Activated naive CD8-positive, alpha-beta T cell treated with anti-CD3 and anti-CD28 coated beads for 36 hours (primary cell): ENCODE measurements around the gene IRF1. TPM values are rescaled to one million over a fixed set of nuclear protein-coding genes. Genes with fewer than 3 reads are reported as not detected.
A peak's percentile ranks its signal among the peaks of the same experiment; 100 is the strongest.

ENCODE experiments used
- DNase-seq: peaks from one replicate; pipeline ENCODE4 v3.0.0; 2021
- H3K27ac Mint-ChIP-seq: one replicate; pipeline ENCODE4 v1.8.0; 2022; ENCODE audit warnings: mild to moderate bottlenecking, moderate library complexity, mixed read lengths
- H3K27me3 Mint-ChIP-seq: one replicate; pipeline ENCODE4 v1.8.0; 2022; ENCODE audit warnings: mild to moderate bottlenecking, mixed read lengths
- H3K36me3 Mint-ChIP-seq: one replicate; pipeline ENCODE4 v1.8.0; 2021; ENCODE audit warnings: mild to moderate bottlenecking, mixed read lengths
- H3K4me1 Mint-ChIP-seq: one replicate; pipeline ENCODE4 v1.8.0; 2021; ENCODE audit warnings: mixed read lengths
- H3K4me3 Mint-ChIP-seq: one replicate; pipeline ENCODE4 v1.8.0; 2022; ENCODE audit warnings: mild to moderate bottlenecking, moderate library complexity, mixed read lengths
- H3K9me3 Mint-ChIP-seq: one replicate; pipeline ENCODE4 v1.8.0; 2022; ENCODE audit warnings: mixed read lengths
- total RNA-seq, 2 experiments: library from RNA; stranded (reverse); gene quantifications; one replicate each; pipeline ENCODE4 v1.2.3, GENCODE V29; 2021

The IRF1 gene
- total RNA-seq, 2 experiments from 2014 or later: 228 to 232 TPM

DNA sequence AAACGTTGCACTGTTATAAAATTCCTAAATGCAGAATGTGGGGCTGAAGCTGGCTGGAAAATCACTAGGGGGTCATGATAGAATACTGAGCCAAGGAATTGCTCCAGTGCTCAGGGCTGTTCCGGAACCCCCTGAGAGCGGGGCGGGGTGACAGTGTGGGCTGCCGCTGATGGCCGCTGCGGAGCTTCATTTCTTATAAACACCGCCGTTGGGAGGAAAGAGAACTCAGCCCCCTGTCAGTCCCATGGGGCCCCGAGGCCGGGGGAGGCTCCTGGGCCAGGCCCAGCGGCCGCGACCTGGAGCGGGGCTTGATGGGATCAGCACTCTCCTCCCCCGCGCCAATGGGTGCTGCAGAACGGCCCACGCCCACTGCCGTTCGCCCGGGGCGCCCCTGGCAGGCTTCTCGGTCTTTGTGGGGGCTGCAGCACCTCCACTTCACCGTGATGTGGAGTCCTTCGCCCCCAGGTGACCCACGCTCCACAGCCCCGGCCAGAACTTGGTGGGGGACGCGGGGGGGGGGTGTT, 5.2 kb upstream of the IRF1 start:
- peak; percentile 93 for DNase-seq
- peaks cover 71% of the 10 kb centered on the region for H3K4me1 Mint-ChIP-seq
- peak overlapping the region; percentile 99 for H3K27ac Mint-ChIP-seq
- H3K9me3 Mint-ChIP-seq: no peaks in the 10 kb centered on the region
- no peaks in the 10 kb centered on the region for H3K27me3 Mint-ChIP-seq
- H3K4me3 Mint-ChIP-seq: peak overlapping the region; percentile 80
- no peaks in the 10 kb centered on the region for H3K36me3 Mint-ChIP-seq

DNA sequence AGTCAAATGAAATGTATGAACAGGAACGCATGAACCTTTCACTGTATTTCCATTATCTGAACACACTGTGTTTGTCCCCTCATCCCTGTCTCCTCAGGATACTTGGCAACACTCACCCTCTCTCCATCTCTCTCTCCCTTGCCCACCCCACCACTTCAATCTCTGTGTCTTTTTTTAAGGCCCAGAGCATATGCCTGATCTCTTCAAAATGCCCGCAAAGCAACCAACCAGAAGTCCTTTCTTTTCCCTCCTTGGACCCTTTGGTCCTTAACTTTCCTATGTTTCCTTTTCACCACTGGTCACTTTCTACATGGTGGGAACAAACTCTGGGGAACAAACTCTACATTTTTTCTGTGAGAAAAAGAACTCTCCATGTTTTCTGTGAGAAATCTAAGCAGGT, 3.2 kb upstream of the IRF1 start:
- peak overlapping the region; percentile 80 for H3K4me3 Mint-ChIP-seq
- DNase-seq: no peak
- H3K27me3 Mint-ChIP-seq: peaks cover 4% of the 10 kb centered on the region
- H3K9me3 Mint-ChIP-seq: no peaks in the 10 kb centered on the region
- peaks cover 56% of the 10 kb centered on the region for H3K4me1 Mint-ChIP-seq
- peak overlapping the region; percentile 99 for H3K27ac Mint-ChIP-seq
- peaks cover 12% of the 10 kb centered on the region for H3K36me3 Mint-ChIP-seq

DNA sequence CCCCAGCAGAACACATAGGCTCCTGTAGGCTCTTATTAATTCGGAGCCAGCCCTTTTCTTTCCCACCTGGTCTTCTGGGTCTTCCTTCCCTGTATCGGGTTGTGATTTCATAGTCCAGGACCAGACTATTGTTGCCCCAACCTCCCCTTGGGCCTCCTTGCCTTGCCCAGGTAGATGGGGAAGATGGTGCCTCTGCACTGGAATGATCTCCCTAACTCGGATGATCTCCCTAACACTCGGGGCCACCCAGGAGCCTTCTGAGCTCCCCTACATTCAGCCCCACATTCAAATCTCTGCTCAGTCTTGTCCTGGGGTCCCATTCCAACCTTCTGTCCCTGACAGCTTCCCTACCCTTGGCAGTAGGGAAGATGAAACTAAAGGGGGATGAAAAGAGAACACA, 2.7 kb upstream of the IRF1 start:
- Mint-ChIP-seq H3K9me3 (no peaks in the 10 kb centered on the region), H3K27ac (peak overlapping the region; percentile 99), H3K36me3 (peaks cover 18% of the 10 kb centered on the region), H3K4me3 (no peak overlapping the region), H3K27me3 (peaks cover 4% of the 10 kb centered on the region), H3K4me1 (peaks cover 53% of the 10 kb centered on the region)
- no peak for DNase-seq

DNA sequence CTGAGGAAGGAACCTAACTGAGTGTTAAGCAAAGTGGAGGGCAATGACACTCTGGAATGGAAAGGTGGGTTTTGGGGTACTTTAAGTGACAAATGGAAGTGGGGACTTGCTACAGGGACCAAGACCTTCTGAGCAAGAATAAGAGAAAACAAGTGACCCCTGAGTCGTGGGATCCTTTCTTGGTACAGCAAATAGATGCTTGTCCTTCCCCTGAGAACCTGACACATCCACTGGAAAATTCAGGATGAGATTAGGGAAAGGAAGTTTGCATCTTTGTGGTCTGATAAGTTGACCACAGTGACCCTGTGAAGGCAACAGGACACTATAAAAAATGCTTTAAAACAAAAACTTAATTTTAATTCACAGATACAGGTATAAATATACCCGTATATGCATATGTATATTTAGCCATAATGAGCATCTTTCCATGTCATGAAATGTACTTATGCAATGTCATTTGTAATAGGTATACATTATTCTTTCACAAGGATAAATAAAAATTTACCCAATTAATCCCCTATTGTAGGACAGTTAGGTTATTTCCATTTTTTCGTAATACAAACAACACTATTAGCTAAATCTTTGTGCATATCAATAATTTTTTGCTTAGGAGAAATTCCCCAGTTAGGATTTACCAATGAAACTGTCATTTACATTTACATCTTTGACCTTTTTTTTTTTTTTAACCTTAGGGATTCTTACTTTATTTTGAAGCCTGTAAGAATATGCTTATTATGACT, 2.0 kb upstream of the IRF1 start:
- Mint-ChIP-seq H3K36me3 (peaks cover 25% of the 10 kb centered on the region), H3K4me1 (peaks cover 56% of the 10 kb centered on the region), H3K27ac (peak overlapping the region; percentile 99), H3K9me3 (no peaks in the 10 kb centered on the region), H3K4me3 (peak overlapping the region; percentile 89), H3K27me3 (peaks cover 4% of the 10 kb centered on the region)
- DNase-seq: no peak

DNA sequence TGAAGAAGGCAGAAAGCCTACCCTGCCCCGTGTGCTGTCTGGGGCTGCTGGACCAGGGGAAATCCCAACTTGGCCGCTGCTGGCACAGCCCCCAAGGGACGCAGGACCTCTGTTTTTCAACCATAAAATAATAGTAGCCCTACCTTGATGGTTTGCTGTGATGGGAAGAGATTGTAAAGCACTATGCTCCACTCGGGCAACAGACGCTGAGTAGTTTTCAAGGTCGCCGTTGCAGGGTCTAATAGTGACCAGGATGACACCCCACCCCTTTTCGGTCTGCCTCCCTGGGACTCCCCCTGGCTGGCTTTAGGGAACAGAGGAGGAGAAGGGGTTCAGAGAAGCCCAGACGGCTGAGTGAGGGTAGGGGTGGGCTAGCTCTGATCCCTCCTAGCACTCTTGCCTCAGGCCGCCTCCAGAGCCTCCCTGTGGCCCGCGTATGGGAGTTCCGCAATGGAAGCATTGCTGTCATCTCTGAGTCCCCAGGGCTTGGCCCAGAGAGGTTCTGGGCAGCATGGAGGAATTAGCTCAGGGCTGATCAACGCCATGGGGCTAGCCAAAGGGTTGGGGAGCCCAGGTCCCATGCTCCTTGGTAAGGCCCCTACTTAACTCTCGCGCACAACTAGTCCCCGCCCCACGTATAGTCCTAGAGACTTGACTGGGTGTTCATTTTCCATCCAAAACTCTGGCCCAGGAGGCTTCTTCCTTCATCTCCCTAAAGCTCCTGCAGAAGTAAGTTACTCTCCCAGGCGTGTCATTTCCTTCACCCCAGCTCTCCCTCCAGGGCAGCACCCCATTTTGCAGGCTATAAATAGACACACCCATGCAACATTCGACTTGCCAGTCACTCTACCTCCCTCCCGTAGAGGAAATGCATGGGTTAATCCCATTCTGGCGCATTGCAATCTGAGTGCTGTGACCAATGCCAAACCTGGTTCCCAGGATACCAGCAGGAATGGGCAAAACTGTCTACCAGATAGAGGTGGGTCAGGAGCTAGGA, 1.1 kb upstream of the IRF1 start:
- peaks cover 34% of the 10 kb centered on the region for H3K36me3 Mint-ChIP-seq
- peak overlapping the region; percentile 98 for H3K27ac Mint-ChIP-seq
- peak overlapping the region; percentile 89 for H3K4me3 Mint-ChIP-seq
- H3K4me1 Mint-ChIP-seq: peaks cover 58% of the 10 kb centered on the region
- no peak for DNase-seq
- H3K27me3 Mint-ChIP-seq: peaks cover 5% of the 10 kb centered on the region
- no peaks in the 10 kb centered on the region for H3K9me3 Mint-ChIP-seq

DNA sequence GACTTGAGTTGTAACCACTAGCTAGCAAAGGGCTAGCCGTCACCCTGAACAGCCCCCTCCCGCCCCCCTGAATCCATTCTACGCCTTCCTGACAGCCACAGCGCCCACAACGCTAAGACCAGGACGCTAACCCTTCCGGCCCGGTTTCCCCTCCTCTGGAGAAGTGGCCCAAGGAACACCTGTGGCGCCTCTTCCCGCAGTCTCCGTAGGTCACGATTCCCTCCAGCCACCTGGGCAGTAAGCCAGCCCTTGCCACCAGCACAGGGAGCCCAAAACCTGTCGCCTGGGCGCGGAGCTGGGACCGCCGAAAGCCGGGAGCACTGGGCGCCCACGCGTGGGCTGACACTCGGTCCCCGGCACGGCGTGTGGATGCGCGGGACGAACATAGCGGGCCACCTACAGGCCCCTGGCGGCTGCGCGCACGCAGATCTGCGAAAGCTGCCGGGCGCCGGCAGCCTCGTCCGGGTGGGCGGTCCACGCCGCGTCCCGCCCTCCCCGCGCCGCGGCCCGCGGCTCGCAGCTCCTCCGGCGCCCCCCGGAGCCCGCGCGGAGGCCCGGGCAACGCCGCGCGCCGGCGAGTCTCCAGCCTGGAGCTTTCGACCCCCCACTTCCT, 596 bp downstream of the IRF1 start:
- DNase-seq: peak; percentile 60
- Mint-ChIP-seq H3K4me3 (peak overlapping the region; percentile 97), H3K36me3 (peaks cover 51% of the 10 kb centered on the region), H3K9me3 (no peaks in the 10 kb centered on the region), H3K27ac (peak overlapping the region; percentile 96), H3K27me3 (peaks cover 7% of the 10 kb centered on the region), H3K4me1 (peaks cover 72% of the 10 kb centered on the region)

DNA sequence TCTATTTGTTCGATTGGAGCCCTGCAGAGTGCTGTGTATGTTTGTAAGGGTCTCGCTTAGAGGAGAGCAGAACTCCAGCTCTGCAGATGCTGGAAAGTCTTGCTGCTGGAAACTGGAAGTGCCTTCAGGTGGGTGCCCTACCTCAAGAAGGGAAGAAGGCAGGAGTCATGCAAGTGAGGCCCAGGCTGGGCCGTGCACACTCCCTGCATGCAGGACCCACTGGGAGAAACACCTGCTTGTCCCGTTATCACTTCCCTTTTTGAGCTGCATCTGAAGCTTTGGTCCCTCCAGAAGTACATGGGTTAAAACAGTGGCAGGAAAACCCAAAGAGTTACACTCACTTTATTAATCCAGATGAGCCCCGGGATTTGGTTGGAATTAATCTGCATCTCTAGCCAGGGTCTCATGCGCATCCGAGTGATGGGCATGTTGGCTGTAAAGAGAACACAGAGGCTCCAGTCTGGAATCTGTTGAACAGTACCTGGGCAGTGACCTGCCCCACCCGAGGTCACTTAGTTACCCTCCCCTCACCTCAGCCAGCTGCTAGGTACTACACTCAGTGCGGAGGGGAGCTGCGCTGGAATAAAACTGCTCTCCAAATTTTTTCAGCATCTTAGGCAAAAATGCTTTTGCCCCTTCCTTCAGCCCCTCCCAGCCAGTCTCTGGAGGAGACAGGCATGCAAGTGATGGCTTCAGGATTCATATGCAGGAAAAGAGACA, 1.4 kb downstream of the IRF1 start:
- DNase-seq: no peak
- H3K4me3 Mint-ChIP-seq: peak overlapping the region; percentile 97
- H3K27me3 Mint-ChIP-seq: peaks cover 7% of the 10 kb centered on the region
- H3K36me3 Mint-ChIP-seq: peaks cover 59% of the 10 kb centered on the region
- peaks cover 74% of the 10 kb centered on the region for H3K4me1 Mint-ChIP-seq
- no peaks in the 10 kb centered on the region for H3K9me3 Mint-ChIP-seq
- peak overlapping the region; percentile 96 for H3K27ac Mint-ChIP-seq

DNA sequence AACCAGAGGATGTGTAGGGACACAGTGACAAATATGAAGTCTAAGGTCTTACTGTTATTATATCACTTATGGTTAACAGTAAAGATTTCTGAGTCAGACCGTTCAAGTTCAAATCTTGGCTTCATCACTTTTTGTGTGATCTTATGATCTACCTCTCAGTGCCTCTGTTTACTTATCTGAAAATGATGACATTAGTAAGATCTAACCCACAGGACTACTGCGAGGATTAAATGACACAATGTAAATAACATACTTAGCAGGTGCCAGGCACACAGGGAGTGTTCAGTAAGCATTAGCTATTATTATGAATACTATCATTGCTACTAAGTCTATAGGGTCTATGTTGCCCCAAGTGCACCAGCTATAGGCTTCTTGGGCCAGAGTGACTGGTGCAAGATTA, 2.0 kb downstream of the IRF1 start:
- H3K4me3 Mint-ChIP-seq: peak overlapping the region; percentile 97
- peaks cover 74% of the 10 kb centered on the region for H3K4me1 Mint-ChIP-seq
- H3K36me3 Mint-ChIP-seq: peaks cover 65% of the 10 kb centered on the region
- DNase-seq: no peak
- no peaks in the 10 kb centered on the region for H3K9me3 Mint-ChIP-seq
- peaks cover 7% of the 10 kb centered on the region for H3K27me3 Mint-ChIP-seq
- peak overlapping the region; percentile 96 for H3K27ac Mint-ChIP-seq

DNA sequence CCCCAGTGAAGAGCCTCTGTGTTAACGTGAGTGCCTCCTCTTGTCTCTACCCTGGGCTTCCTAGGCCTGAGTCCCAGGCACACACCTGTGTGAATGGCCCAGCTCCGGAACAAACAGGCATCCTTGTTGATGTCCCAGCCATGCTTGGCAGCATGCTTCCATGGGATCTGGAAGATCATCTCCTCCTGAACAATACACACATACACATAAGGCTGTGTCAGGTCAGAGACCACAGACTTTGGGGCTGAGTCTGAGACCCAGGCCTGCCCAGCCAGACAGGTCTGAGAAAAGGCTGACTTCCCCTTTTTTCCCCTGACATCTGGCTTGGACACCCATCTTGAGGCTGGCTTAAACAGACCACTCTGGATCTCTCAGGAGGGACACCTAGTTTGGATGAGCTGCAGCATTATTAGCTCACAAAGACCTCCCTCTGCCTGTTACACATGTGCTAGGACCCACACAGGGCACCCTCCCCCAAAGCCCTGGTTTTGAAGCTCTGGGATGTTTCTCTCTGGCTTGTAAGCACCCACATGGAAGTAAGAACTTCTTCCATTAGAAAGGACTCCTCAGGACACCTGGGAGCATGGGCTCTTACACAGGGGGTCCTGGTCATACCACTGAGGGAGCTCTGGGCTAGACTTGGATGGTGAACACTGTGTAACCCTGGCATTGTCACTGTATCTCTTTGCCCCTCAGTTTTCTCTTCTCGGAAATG, 2.6 kb downstream of the IRF1 start:
- peak overlapping the region; percentile 97 for H3K4me3 Mint-ChIP-seq
- peak overlapping the region; percentile 96 for H3K27ac Mint-ChIP-seq
- H3K27me3 Mint-ChIP-seq: peaks cover 7% of the 10 kb centered on the region
- DNase-seq: no peak
- peaks cover 72% of the 10 kb centered on the region for H3K4me1 Mint-ChIP-seq
- H3K9me3 Mint-ChIP-seq: no peaks in the 10 kb centered on the region
- H3K36me3 Mint-ChIP-seq: peaks cover 70% of the 10 kb centered on the region

DNA sequence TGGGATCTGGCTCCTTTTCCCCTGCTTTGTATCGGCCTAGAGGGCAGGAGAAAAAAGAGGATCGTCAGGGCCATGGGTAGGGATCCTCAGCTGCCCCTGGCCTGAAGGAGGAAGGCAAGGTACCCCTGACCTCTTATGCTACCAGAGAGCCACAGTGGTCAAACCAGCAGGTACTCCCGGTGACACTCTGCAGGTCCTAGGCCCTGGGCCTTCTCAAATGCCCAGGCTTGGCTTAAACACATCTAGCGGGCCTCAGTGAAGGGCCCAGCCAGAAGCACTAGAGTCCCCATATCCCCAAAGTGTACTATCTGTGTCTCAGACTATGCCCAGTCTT, 3.5 kb downstream of the IRF1 start:
- peaks cover 77% of the 10 kb centered on the region for H3K36me3 Mint-ChIP-seq
- no peak for DNase-seq
- H3K4me3 Mint-ChIP-seq: peak overlapping the region; percentile 97
- peaks cover 7% of the 10 kb centered on the region for H3K27me3 Mint-ChIP-seq
- peaks cover 65% of the 10 kb centered on the region for H3K4me1 Mint-ChIP-seq
- peak overlapping the region; percentile 96 for H3K27ac Mint-ChIP-seq
- no peaks in the 10 kb centered on the region for H3K9me3 Mint-ChIP-seq

DNA sequence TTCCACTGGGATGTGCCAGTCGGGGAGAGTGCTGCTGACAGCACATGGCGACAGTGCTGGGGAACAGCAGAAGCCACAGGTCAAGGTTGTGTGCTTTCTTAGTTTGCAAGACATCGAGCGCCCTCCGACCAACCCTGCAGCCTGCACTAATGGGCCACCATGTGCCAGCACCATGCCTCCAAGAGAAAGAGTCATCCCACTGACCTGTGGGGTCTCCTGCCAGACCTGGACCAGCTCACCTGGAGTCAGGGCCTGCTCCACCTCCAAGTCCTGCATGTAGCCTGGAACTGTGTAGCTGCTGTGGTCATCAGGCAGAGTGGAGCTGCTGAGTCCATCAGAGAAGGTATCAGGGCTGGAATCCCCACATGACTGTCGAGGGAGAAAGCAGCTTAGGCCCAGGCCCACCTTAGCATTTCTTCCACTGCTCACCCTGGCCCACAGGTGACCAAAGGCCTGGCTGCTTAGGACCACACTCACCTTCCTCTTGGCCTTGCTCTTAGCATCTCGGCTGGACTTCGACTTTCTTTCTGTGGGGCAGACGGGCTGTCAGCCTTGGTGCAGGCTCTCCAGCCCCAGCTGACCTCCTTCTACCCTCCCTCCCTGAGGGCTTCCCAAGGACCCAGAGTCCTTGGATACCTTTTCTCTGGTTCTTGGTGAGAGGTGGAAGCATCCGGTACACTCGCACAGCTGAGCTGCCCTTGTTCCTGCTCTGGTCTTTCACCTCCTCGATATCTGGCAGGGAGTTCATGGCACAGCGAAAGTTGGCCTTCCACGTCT, 4.1 kb downstream of the IRF1 start:
- Mint-ChIP-seq H3K9me3 (no peaks in the 10 kb centered on the region), H3K36me3 (peaks cover 77% of the 10 kb centered on the region), H3K4me3 (peak overlapping the region; percentile 97), H3K4me1 (peaks cover 60% of the 10 kb centered on the region), H3K27me3 (peaks cover 7% of the 10 kb centered on the region), H3K27ac (peak overlapping the region; percentile 96)
- no peak for DNase-seq

DNA sequence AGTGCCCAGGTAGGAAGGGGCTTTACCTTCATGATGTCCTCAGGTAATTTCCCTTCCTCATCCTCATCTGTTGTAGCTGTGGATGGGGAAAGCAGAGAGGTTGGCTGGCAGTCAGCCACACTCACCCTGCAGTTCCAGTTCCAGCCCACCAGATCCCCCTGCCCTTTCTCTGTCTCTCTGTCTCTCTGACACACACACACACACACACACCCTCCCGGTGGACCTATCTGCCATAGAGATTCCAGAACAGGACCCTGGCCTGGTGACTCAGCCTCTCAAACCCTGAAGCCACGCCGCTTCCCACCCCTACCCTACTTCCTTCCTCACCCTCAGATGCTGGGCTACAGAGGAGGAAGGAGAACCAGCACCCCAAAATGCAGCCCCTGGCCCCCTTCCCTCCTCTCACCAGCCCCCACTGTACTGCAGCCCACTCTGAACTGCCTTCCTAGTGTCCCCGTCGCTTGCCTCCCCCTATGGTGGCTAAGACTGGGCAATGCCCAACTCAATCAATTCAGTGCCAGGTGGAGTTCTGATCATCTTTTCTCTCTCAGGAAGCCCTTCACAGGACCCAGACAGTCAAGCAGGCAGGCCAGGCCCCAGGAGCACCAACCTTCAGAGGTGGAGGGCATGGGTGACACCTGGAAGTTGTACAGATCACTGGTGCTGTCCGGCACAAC, 4.8 kb downstream of the IRF1 start:
- Mint-ChIP-seq H3K27me3 (peaks cover 9% of the 10 kb centered on the region), H3K36me3 (peaks cover 77% of the 10 kb centered on the region), H3K4me1 (peaks cover 58% of the 10 kb centered on the region), H3K9me3 (no peaks in the 10 kb centered on the region), H3K4me3 (peak overlapping the region; percentile 97), H3K27ac (peak overlapping the region; percentile 96)
- no peak for DNase-seq
